H1 (cell line): ENCODE measurements around the gene EGLN3. TPM values are rescaled to one million over a fixed set of nuclear protein-coding genes. Genes with fewer than 3 reads are reported as not detected.

Source experiments
- CTCF ChIA-PET: fragments of 300-600 bp; sonication (Branson Sonifier 250); formaldehyde crosslinking; loops from one replicate; lab custom pipeline; 2021; ENCODE audit not compliant: partially characterized antibody; lab: Charles Lee
- POLR2A ChIA-PET: fragments of 300-600 bp; sonication (Branson Sonifier 250); formaldehyde crosslinking; loops from one replicate; lab custom pipeline; 2021; ENCODE audit warnings: inconsistent platforms; ENCODE audit not compliant: partially characterized antibody; lab: Charles Lee
- DNase-seq, 2 experiments: peaks; one replicate each; pipeline versions ENCODE4 v3.0.0 to v3.0.0-alpha.2; 2010 to 2022; ENCODE audit warnings: low spot score in 2 of 2, low read depth in 1 of 2, mixed read lengths in 1 of 2
- FAIRE-seq: peaks from 2 replicates; lab custom pipeline; 2011; peaks lifted over from hg19 to GRCh38; lab: Jason Lieb, UNC
- H2AFZ ChIP-seq: 2 replicates; pipeline ENCODE4 v1.8.1; 2012; ENCODE audit warnings: low read length, inconsistent platforms
- H2AK5ac ChIP-seq: 2 replicates; pipeline ENCODE4 v1.6.1; 2013; ENCODE audit warnings: low read depth, low read length
- H2BK120ac ChIP-seq: replicated peaks from 2 replicates; pipeline ENCODE3; 2013; ENCODE audit warnings: low read depth, low read length, inconsistent platforms
- H2BK12ac ChIP-seq: 2 replicates; pipeline ENCODE4 v1.6.1; 2013; ENCODE audit warnings: low read depth, low read length
- H2BK15ac ChIP-seq: 2 replicates; pipeline ENCODE4 v1.6.1; 2013; ENCODE audit warnings: low read length
- H2BK20ac ChIP-seq: 2 replicates; pipeline ENCODE4 v1.6.1; 2013; ENCODE audit warnings: low read length
- H2BK5ac ChIP-seq: 2 replicates; pipeline ENCODE4 v1.6.1; 2013; ENCODE audit warnings: low read depth, low read length
- H3K14ac ChIP-seq: 2 replicates; pipeline ENCODE4 v1.6.1; 2013; ENCODE audit warnings: inconsistent platforms; ENCODE audit not compliant: insufficient read length
- H3K18ac ChIP-seq: 2 replicates; pipeline ENCODE4 v1.6.1; 2013; ENCODE audit warnings: low read length; ENCODE audit errors: extremely low read depth
- H3K23ac ChIP-seq: 2 replicates; pipeline ENCODE4 v1.6.1; 2013; ENCODE audit warnings: inconsistent platforms; ENCODE audit not compliant: insufficient read length
- H3K23me2 ChIP-seq: 2 replicates; pipeline ENCODE4 v1.6.1; 2013; ENCODE audit warnings: low read depth, low read length
- H3K27ac ChIP-seq: 2 replicates; pipeline ENCODE4 v1.6.1; 2011; ENCODE audit warnings: low read depth, low read length, inconsistent platforms
- H3K27me3 ChIP-seq, 4 experiments: replicated peaks in 1 of 4; 1 replicate in 1 of 4; 2 replicates in 3 of 4; pipeline versions ENCODE4 v1.6.1 to v1.8.1; 2011 to 2013; ENCODE audit warnings: low read length in 3 of 4, mild to moderate bottlenecking in 3 of 4, inconsistent platforms in 2 of 4, mixed read lengths in 2 of 4, moderate library complexity in 1 of 4; ENCODE audit not compliant: control insufficient read depth in 3 of 4, insufficient read depth in 3 of 4; ENCODE audit errors: extremely low read depth in 1 of 4
- H3K36me3 ChIP-seq, 4 experiments: 2 replicates each; pipeline versions ENCODE4 v1.6.1 to v1.8.1; 2011 to 2013; ENCODE audit warnings: mild to moderate bottlenecking in 4 of 4, low read length in 3 of 4, moderate library complexity in 2 of 4, control low read depth in 1 of 4, inconsistent platforms in 1 of 4; ENCODE audit not compliant: insufficient read depth in 4 of 4, control insufficient read depth in 2 of 4
- H3K4ac ChIP-seq: replicated peaks from 2 replicates; pipeline ENCODE3; 2013; ENCODE audit warnings: low read length, low read depth, mixed read lengths, inconsistent platforms; ENCODE audit not compliant: insufficient read length
- H3K4me1 ChIP-seq, 4 experiments: replicated peaks in 1 of 4; 1 replicate in 1 of 4; 2 replicates in 3 of 4; pipeline versions ENCODE4 v1.6.1 to v1.8.1; 2011 to 2013; ENCODE audit warnings: low read length in 3 of 4, inconsistent platforms in 2 of 4, mixed read lengths in 1 of 4; ENCODE audit not compliant: insufficient read depth in 4 of 4, control insufficient read depth in 3 of 4
- H3K4me2 ChIP-seq, 2 experiments: 2 replicates each; pipeline versions ENCODE4 v1.6.1 to v1.8.1; 2011 to 2013; ENCODE audit warnings: low read depth in 2 of 2, low read length in 2 of 2, control low read depth in 1 of 2, inconsistent platforms in 1 of 2, mild to moderate bottlenecking in 1 of 2; ENCODE audit not compliant: insufficient read depth in 1 of 2
- H3K4me3 ChIP-seq, 4 experiments: fragments of 200-600, 300-600 bp in 1 of 4; sonication (generic), shearing (Covaris generic), sonication (Bioruptor Twin) in 1 of 4; 2 replicates each; pipeline versions ENCODE4 v1.5.1 to v1.8.1; 2011 to 2016; ENCODE audit warnings: low read length in 4 of 4, low read depth in 3 of 4, control low read depth in 2 of 4, inconsistent platforms in 2 of 4, mild to moderate bottlenecking in 2 of 4, mixed read lengths in 1 of 4, moderate library complexity in 1 of 4; ENCODE audit not compliant: insufficient read depth in 2 of 4; ENCODE audit errors: extremely low read depth in 1 of 4
- H3K56ac ChIP-seq: replicated peaks from 2 replicates; pipeline ENCODE3; 2013; ENCODE audit warnings: low read depth, mild to moderate bottlenecking, mixed read lengths, low read length, inconsistent platforms; ENCODE audit not compliant: insufficient read length
- H3K79me1 ChIP-seq: 2 replicates; pipeline ENCODE4 v1.6.1; 2013; ENCODE audit warnings: low read depth, low read length, control low read depth
- H3K79me2 ChIP-seq, 2 experiments: 2 replicates each; pipeline versions ENCODE4 v1.6.1 to v1.8.1; 2012 to 2013; ENCODE audit warnings: low read length in 2 of 2, mild to moderate bottlenecking in 2 of 2, inconsistent platforms in 1 of 2; ENCODE audit not compliant: insufficient read depth in 2 of 2, control insufficient read depth in 1 of 2
- H3K9ac ChIP-seq, 4 experiments: replicated peaks in 1 of 4; 1 replicate in 1 of 4; 2 replicates in 3 of 4; pipeline versions ENCODE4 v1.6.1 to v1.8.1; 2011 to 2013; ENCODE audit warnings: low read depth in 3 of 4, low read length in 3 of 4, control low read depth in 2 of 4, mild to moderate bottlenecking in 2 of 4, moderate library complexity in 2 of 4, inconsistent platforms in 1 of 4; ENCODE audit errors: extremely low read depth in 1 of 4
- H3K9me3 ChIP-seq, 2 experiments: 2 replicates each; pipeline versions ENCODE4 v1.6.1 to v1.8.1; 2012 to 2013; ENCODE audit warnings: mild to moderate bottlenecking in 2 of 2, moderate library complexity in 2 of 2, control low read depth in 1 of 2, inconsistent platforms in 1 of 2, low read depth in 1 of 2, low read length in 1 of 2, mixed read lengths in 1 of 2; ENCODE audit not compliant: insufficient read depth in 2 of 2
- H4K20me1 ChIP-seq, 2 experiments: replicated peaks in 1 of 2; 2 replicates each; pipeline versions ENCODE3 to v1.8.1; 2011 to 2013; ENCODE audit warnings: inconsistent platforms in 2 of 2, low read length in 2 of 2, mild to moderate bottlenecking in 1 of 2; ENCODE audit not compliant: insufficient read depth in 2 of 2, control insufficient read depth in 1 of 2
- H4K5ac ChIP-seq: 2 replicates; pipeline ENCODE4 v1.6.1; 2013; ENCODE audit warnings: low read length, low read depth, mixed read lengths, inconsistent platforms; ENCODE audit not compliant: insufficient read length
- H4K8ac ChIP-seq: 2 replicates; pipeline ENCODE4 v1.8.0; 2013; ENCODE audit warnings: mild to moderate bottlenecking, moderate library complexity, low read length, inconsistent platforms; ENCODE audit not compliant: insufficient read depth; ENCODE audit errors: extremely low read depth
- H4K91ac ChIP-seq: replicated peaks from 2 replicates; pipeline ENCODE3; 2013; ENCODE audit warnings: low read length, mixed read lengths, inconsistent platforms; ENCODE audit not compliant: insufficient read length
- BACH1 ChIP-seq: IDR thresholded peaks from 2 replicates; pipeline ENCODE4 v1.6.1; 2012; ENCODE audit warnings: low read length, improper control_type of control experiment
- CBX5 ChIP-seq: fragments of 300-800, 300-1000 bp; sonication (generic); IDR thresholded peaks from 2 replicates; pipeline ENCODE4 v1.7.1; 2016; ENCODE audit warnings: antibody characterized with exemption, low read length, low read depth
- CTCF ChIP-seq, 3 experiments: IDR thresholded peaks; 1 replicate in 2 of 3; 2 replicates in 1 of 3; pipeline versions ENCODE4 v1.5.1 to v1.6.1; 2011; ENCODE audit warnings: low read length in 3 of 3, mild to moderate bottlenecking in 3 of 3, inconsistent platforms in 2 of 3, low read depth in 1 of 3, moderate library complexity in 1 of 3; ENCODE audit not compliant: insufficient read depth in 1 of 3; ENCODE audit errors: control extremely low read depth in 1 of 3
- EZH2 ChIP-seq: fragments of 200-600 bp; sonication (generic); IDR thresholded peaks from 2 replicates; pipeline ENCODE4 v1.7.1; 2012; ENCODE audit warnings: low read depth, mild to moderate bottlenecking, moderate library complexity, low read length, inconsistent platforms; ENCODE audit not compliant: severe bottlenecking
- JUN ChIP-seq: IDR thresholded peaks from 2 replicates; pipeline ENCODE4 v1.6.1; 2011; ENCODE audit warnings: low read depth, mild to moderate bottlenecking, improper control_type of control experiment, low read length
- KDM5A ChIP-seq: fragments of 200-600 bp; IDR thresholded peaks from 2 replicates; pipeline ENCODE4 v1.7.1; 2012; ENCODE audit warnings: mild to moderate bottlenecking, low read length, inconsistent platforms, mixed read lengths
- NANOG ChIP-seq: IDR thresholded peaks from 2 replicates; pipeline ENCODE4 v1.6.1; 2011; ENCODE audit warnings: low read length, low read depth, mild to moderate bottlenecking, inconsistent platforms; ENCODE audit not compliant: insufficient read depth, poor library complexity, severe bottlenecking
- RBBP5 ChIP-seq: IDR thresholded peaks from 2 replicates; pipeline ENCODE4 v1.7.1; 2012; ENCODE audit warnings: low read depth, mild to moderate bottlenecking, inconsistent platforms, low read length, moderate library complexity, borderline replicate concordance
- RXRA ChIP-seq: IDR thresholded peaks from 2 replicates; pipeline ENCODE4 v1.6.1; 2011; ENCODE audit warnings: low read depth, mild to moderate bottlenecking, low read length, moderate library complexity; ENCODE audit not compliant: insufficient read depth
- WGBS, 2 experiments: shearing (Covaris generic) in 1 of 2; methylation state at CpG; one replicate each; pipeline versions ENCODE4 v1.1.6 to v1.1.7; 2013 to 2015; ENCODE audit warnings: low lambda C conversion rate in 2 of 2, mixed read lengths in 2 of 2, inconsistent platforms in 1 of 2, low coverage in 1 of 2, missing lambda C conversion rate in 1 of 2; ENCODE audit not compliant: insufficient replicate concordance in 2 of 2, insufficient coverage in 1 of 2, insufficient read length in 1 of 2; ENCODE audit errors: extremely low coverage in 1 of 2, missing lambda C conversion rate in 1 of 2; 5-methylcytosine and 5-hydroxymethylcytosine counted together
- polyA plus RNA-seq, 7 experiments: library from polyadenylated mRNA; depleted of rRNA in 3 of 7; stranded (reverse) in 5 of 7; unstranded in 2 of 7; fragments of >200 nt in 5 of 7; fragments of 200-250 nt in 2 of 7; gene quantifications; 1 replicate in 5 of 7; 2 replicates in 1 of 7; 4 replicates in 1 of 7; pipeline versions ENCODE4 v1.2.1 to v1.2.3, GENCODE V29; 2011 to 2013; ENCODE audit warnings: missing spikeins in 2 of 7, mixed read lengths in 2 of 7
- total RNA-seq: library from RNA; stranded (reverse); fragmentation: NEBNext Ultra II Directional; extraction: Animal tissue kit (Norgen Biotek cat#: 25700); gene quantifications from 2 replicates; pipeline ENCODE4 v1.2.1, GENCODE V29; 2021

EGLN3 gene
- total and polyA plus RNA-seq, 2 of the 8 experiments (the other 6 are each of a cell fraction or from before 2014, with no cell fraction given) = 10.6 to 27.3 TPM

- POLR2A ChIA-PET = no interaction called here
- CTCF ChIA-PET = interaction anchor here (0.6 to 1.1 kb wide), 2 partner anchors 26 to 108 kb away, joined by 3 to 4 read pairs; no protein-coding TSS in a partner anchor
- Histone ChIP-seq H2AFZ (no peak overlapping the region), H4K5ac (no peak overlapping the region), H4K20me1 (no peaks in the 10 kb centered on the region), H3K4me3 (no peak overlapping the region), H3K9me3 (no peaks in the 10 kb centered on the region), H2BK15ac (no peak overlapping the region), H3K18ac (no peak overlapping the region), H3K4me1 (no peaks in the 10 kb centered on the region), H3K14ac (no peak overlapping the region), H4K91ac (no peak overlapping the region), H4K8ac (no peak overlapping the region), H2BK5ac (no peak overlapping the region), H3K23ac (no peak overlapping the region), H3K4ac (no peak overlapping the region), H3K4me2 (no peak overlapping the region), H3K23me2 (peaks cover 4% of the 10 kb centered on the region; the same call in 1 of the 2 replicates), H3K36me3 (no peaks in the 10 kb centered on the region), H3K27ac (no peak overlapping the region), H3K27me3 (no peaks in the 10 kb centered on the region), H3K9ac (no peak overlapping the region), H3K79me2 (no peaks in the 10 kb centered on the region), H2BK12ac (no peak overlapping the region), H3K56ac (no peak overlapping the region), H2BK20ac (no peak overlapping the region), H2BK120ac (no peak overlapping the region), H2AK5ac (no peak overlapping the region), H3K79me1 (no peaks in the 10 kb centered on the region)
- whole genome bisulfite sequencing, 2 experiments = 91% methylated on average over 3 of the region's 3 CpGs; no CpG with 5 or more reads in 1 of the 2 experiments
- TF ChIP-seq NANOG (no peak), JUN (no peak), CTCF (IDR thresholded peaks at IDR 0.05; ENCODE audit: control extremely low read depth in 1 of 3, insufficient read depth in 1 of 3, low read depth in 1 of 3, low read length in 3 of 3) (no peak), CBX5 (no peak), RXRA (no peak), RBBP5 (no peak), KDM5A (no peak), BACH1 (no peak), EZH2 (no peak)
- FAIRE-seq (no peak), DNase-seq (no peak)
Measured at GRCh38 chr14:33992274-33993007, 41.6 kb upstream of the EGLN3 start.
